RWPE2 (cell line): Measurements from ENCODE around the gene TEX14.

ENCODE experiments used
- ATAC-seq: fragments of 200-7000 bp; cut with Tn5 transposase; 3 replicates; pipeline ENCODE4 v1.9.1; 2021; ENCODE audit warnings: low read depth
- DNase-seq: peaks from one replicate; pipeline ENCODE4 v3.0.0-alpha.2; 2020; ENCODE audit warnings: low spot score
- H3K27ac ChIP-seq: fragments of 450-650 bp; 2 replicates; pipeline ENCODE4 v1.5.1; 2017; ENCODE audit warnings: mild to moderate bottlenecking; ENCODE audit not compliant: poor library complexity, severe bottlenecking
- H3K27me3 ChIP-seq: fragments of 250-450 bp; sonication (Bioruptor Pico); 2 replicates; pipeline ENCODE4 v1.5.1; 2021; ENCODE audit warnings: mild to moderate bottlenecking, moderate library complexity; ENCODE audit not compliant: insufficient read depth, poor library complexity, severe bottlenecking
- H3K36me3 ChIP-seq: fragments of 250-450 bp; sonication (Bioruptor Pico); 2 replicates; pipeline ENCODE4 v1.5.1; 2020; ENCODE audit warnings: low read depth, mild to moderate bottlenecking, moderate library complexity
- H3K4me1 ChIP-seq: fragments of 250-450 bp; sonication (Bioruptor Pico); 2 replicates; pipeline ENCODE4 v1.5.1; 2021; ENCODE audit warnings: mild to moderate bottlenecking, moderate library complexity; ENCODE audit not compliant: insufficient read depth, poor library complexity, severe bottlenecking
- H3K4me3 ChIP-seq: fragments of 250-450 bp; sonication (Bioruptor Pico); 2 replicates; pipeline ENCODE4 v1.5.1; 2021; ENCODE audit warnings: mild to moderate bottlenecking, moderate library complexity; ENCODE audit not compliant: severe bottlenecking
- H3K9me3 ChIP-seq: fragments of 250-450 bp; sonication (Bioruptor Pico); 2 replicates; pipeline ENCODE4 v1.5.1; 2021; ENCODE audit warnings: mild to moderate bottlenecking, moderate library complexity; ENCODE audit not compliant: severe bottlenecking
- CTCF ChIP-seq: fragments of 450-650 bp; IDR thresholded peaks from one replicate; pipeline ENCODE4 v1.5.1; 2017; ENCODE audit warnings: mild to moderate bottlenecking, moderate library complexity; ENCODE audit not compliant: poor library complexity, severe bottlenecking

TEX14 gene

GRCh38 chr17:58531661-58532554, 159.9 kb downstream of the TEX14 start:
- DNase-seq (no peak), ATAC-seq (peak; percentile 76)
- TF ChIP-seq CTCF, result no peak
- Histone ChIP-seq H3K4me1 (peaks cover 12% of the 10 kb centered on the region), H3K27me3 (no peaks in the 10 kb centered on the region), H3K36me3 (no peaks in the 10 kb centered on the region), H3K9me3 (no peaks in the 10 kb centered on the region), H3K4me3 (peak overlapping the region; percentile 47), H3K27ac (no peak overlapping the region)

- Histone ChIP-seq H3K27ac (no peak overlapping the region), H3K4me3 (peak overlapping the region; percentile 47), H3K27me3 (no peaks in the 10 kb centered on the region)
Observed at GRCh38 chr17:58531122-58531521, 160.7 kb downstream of the TEX14 start.

GRCh38 chr17:58530655-58531054, 161.2 kb downstream of the TEX14 start:
- no peaks in the 10 kb centered on the region for H3K36me3 ChIP-seq
- no peak overlapping the region for H3K27ac ChIP-seq
- H3K4me3 ChIP-seq, result no peak overlapping the region
- no peak for DNase-seq
- no peak for ATAC-seq
- H3K27me3 ChIP-seq, result no peaks in the 10 kb centered on the region
- no peaks in the 10 kb centered on the region for H3K9me3 ChIP-seq
- peaks cover 16% of the 10 kb centered on the region for H3K4me1 ChIP-seq
- TF ChIP-seq CTCF, result no peak

More at GRCh38 chr17:58531122-58531521, 160.7 kb downstream of the TEX14 start:
- no peak for DNase-seq
- H3K36me3 ChIP-seq, result no peaks in the 10 kb centered on the region
- peaks cover 14% of the 10 kb centered on the region for H3K4me1 ChIP-seq
- no peaks in the 10 kb centered on the region for H3K9me3 ChIP-seq
- ATAC-seq, result no peak
- TF ChIP-seq CTCF, result no peak

GRCh38 chr17:58529275-58529674, 162.6 kb downstream of the TEX14 start:
- H3K9me3 ChIP-seq, result no peaks in the 10 kb centered on the region
- DNase-seq, result no peak
- no peak for TF ChIP-seq CTCF
- ATAC-seq, result no peak
- no peak overlapping the region for H3K27ac ChIP-seq
- H3K4me1 ChIP-seq, result peaks cover 16% of the 10 kb centered on the region
- no peak overlapping the region for H3K4me3 ChIP-seq
- H3K36me3 ChIP-seq, result no peaks in the 10 kb centered on the region
- no peaks in the 10 kb centered on the region for H3K27me3 ChIP-seq

- H3K36me3 ChIP-seq, result no peaks in the 10 kb centered on the region
- H3K4me3 ChIP-seq, result no peak overlapping the region
- DNase-seq (no peak), ATAC-seq (no peak)
- H3K27ac ChIP-seq, result no peak overlapping the region
- H3K27me3 ChIP-seq, result no peaks in the 10 kb centered on the region
- no peaks in the 10 kb centered on the region for H3K9me3 ChIP-seq
- TF ChIP-seq CTCF, result no peak
- peaks cover 16% of the 10 kb centered on the region for H3K4me1 ChIP-seq
Observed at GRCh38 chr17:58528443-58528842, 163.4 kb downstream of the TEX14 start.
